GM10266 (cell line): ENCODE measurements around the gene SLC1A3.

ENCODE experiments used
- DNase-seq: peaks from one replicate; pipeline ENCODE4 v3.0.0; 2012; ENCODE audit errors: extremely low spot score
- TF ChIP-seq, protein P1 (sequence below): IDR thresholded peaks from 2 replicates; pipeline ENCODE4 v1.5.1; 2012; ENCODE audit warnings: mild to moderate bottlenecking, low read depth; ENCODE audit not compliant: control insufficient read depth, insufficient read depth; ENCODE audit errors: missing control alignments

SLC1A3 gene

DNA sequence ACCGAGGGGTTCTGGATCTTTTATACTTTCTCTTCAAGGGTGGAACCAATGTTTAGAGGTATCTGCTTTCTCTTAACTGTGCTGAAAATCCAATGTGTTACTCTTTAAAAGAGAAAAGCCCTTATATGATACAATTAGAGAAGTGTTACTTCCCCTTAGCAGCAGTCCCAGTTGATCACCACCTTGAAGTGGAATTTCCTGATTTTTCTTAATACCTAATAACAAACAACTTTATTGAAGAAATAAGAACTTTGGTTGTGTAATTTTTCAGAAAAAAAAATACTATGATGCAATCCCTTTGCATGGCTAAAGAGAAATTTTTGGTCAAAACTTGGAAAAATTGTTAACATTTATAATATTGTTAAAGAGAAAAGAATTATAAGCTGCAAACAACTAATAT lies 24.7 kb downstream of the SLC1A3 start:
- TF ChIP-seq, protein P1, sequence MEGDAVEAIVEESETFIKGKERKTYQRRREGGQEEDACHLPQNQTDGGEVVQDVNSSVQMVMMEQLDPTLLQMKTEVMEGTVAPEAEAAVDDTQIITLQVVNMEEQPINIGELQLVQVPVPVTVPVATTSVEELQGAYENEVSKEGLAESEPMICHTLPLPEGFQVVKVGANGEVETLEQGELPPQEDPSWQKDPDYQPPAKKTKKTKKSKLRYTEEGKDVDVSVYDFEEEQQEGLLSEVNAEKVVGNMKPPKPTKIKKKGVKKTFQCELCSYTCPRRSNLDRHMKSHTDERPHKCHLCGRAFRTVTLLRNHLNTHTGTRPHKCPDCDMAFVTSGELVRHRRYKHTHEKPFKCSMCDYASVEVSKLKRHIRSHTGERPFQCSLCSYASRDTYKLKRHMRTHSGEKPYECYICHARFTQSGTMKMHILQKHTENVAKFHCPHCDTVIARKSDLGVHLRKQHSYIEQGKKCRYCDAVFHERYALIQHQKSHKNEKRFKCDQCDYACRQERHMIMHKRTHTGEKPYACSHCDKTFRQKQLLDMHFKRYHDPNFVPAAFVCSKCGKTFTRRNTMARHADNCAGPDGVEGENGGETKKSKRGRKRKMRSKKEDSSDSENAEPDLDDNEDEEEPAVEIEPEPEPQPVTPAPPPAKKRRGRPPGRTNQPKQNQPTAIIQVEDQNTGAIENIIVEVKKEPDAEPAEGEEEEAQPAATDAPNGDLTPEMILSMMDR: no peak
- DNase-seq: no peak

DNA sequence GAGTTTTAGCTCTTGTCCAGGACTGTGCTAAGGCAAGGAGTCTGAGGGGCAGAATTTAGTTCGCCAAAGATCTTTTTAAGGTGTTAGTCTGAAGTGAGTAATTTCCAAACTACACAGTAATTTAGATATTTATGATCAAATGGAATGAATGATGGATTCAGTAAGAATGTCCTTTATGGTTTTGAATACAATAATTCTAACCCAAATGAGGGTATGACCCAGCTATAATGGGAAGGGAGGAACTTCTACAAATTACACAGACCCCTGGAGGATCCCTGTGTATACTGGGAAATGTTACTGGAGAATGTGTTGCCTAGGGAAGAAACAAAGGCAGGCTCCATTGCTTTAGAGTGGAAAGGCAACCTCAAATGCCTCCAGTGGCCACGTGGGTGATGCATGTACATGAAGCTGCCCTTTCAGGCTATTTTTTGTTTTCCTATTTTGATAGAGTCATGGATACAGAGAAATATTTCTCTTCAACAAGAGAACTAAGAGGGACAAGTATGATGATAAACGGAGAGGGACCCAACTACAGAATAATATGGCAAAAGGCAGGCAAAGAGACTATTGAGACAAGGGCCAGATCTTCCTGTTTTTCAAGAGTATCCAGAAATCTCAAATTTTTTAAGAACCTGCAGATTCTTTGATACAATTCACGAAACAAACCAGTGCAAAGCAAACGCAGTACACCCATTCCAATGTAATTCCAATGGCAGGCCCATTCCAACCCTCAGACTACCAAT lies 25.4 kb downstream of the SLC1A3 start:
- no peak for DNase-seq
- TF ChIP-seq, protein P1: no peak

DNA sequence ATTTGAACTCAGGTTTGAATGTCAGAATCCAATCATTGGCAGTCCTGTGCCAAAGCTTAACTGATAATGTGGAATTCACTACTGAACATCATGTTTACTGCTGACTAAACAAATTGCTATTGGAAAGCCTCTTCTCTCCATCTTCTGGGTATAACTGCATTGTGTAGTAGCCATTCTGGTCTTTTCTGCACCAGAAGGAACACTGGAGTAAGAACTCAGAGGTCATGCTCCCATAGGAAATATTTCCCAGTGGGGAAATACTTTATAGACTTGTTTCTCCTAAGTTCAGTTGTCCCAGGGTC lies 25.9 kb downstream of the SLC1A3 start:
- TF ChIP-seq, protein P1: no peak
- no peak for DNase-seq

DNA sequence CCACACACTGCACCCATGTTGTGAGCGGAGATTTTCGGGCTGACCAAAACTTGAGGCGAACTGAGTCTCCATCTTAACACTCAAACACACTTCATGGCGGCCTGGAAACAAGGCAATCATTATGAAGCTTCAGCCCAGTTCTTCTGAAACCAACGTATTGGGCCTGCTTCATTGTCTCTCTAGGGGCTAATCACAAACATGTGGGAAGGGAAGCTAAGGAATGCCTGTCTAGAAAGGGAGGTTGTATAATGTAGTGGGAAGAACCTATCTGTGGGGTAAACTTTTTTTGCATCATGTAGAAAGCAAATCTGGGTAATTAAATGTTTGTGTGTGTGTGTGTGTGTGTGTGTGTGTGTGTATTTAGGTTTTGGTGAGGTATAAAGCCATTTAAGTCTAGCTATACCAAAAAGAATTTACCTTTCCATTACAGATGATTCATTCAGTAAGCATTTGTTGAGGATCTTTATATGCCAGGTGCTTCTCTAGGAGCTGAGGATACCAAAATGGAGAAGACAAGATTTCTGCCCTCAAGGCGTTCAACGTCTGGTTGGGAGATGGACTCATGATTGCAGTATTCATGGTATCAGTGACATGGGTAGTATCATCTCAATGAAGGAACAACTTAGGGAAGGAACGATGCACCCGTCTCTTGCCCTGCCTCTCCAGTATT lies 29.4 kb downstream of the SLC1A3 start:
- no peak for DNase-seq
- TF ChIP-seq, protein P1: no peak

DNA sequence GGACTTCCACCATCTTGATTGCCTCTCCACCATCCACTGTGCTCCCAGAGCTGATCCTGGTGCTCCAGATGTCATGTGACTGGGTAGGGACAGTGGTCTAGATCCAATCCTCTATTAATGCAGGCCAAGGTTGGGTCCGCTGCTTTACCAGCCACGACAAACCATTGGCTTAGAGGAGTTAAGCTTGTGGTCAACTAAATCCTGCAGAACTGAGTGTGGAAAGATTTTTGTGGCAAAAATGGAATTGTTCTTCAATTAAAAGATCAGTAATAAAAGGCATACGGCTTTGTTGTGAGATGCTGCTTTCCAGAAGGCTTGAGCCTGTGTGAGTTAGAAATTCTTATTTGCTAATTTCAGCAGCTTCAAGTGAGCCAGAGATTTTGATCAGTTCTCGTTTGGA lies 30.7 kb downstream of the SLC1A3 start:
- DNase-seq: no peak
- TF ChIP-seq, protein P1: no peak

DNA sequence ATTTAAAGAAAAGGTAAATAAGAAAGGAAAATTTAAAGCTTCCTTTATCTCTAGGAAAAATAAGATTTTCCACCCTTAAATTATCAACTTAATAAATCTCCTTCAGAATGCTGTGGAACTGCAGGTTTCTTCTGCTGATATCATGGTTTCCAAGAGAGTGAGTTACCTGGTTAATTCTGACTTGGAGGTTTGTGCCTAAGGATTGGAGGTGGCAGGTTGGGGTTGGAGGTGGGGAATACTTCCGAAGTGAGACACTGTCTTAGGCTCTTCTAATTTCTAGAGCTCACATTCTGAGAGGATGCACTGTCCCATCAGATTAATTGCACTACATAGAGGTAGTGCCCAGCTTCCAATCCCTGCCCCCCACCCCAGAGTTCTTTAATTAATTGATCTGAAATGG lies 31.1 kb downstream of the SLC1A3 start:
- TF ChIP-seq, protein P1: no peak
- DNase-seq: no peak

DNA sequence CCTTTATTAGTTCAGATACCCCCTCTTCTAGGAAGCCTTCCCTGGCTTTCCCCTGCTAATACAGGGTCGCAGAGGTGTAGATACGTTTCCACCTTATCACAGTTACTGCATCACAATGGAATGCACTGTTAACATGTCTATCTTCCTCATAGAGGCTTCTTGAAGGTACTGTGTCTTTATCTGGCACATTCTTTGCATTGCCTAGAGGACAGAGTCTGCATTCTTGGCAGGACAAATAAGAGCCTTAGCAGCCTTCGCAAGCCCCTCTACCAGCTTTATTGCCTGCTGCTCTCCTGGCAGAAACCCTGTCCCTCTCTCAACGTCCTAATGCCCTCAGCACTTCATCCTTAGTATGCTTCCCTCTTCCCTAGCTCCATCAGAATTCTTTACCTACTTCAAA lies 31.6 kb downstream of the SLC1A3 start:
- DNase-seq: no peak
- TF ChIP-seq, protein P1: no peak
